GM23248 (cell line): Measurements from ENCODE around the gene SMIM8. TPM values are rescaled to one million over a fixed set of nuclear protein-coding genes. Genes with fewer than 3 reads are reported as not detected.

Experiments
- DNase-seq: peaks from one replicate; pipeline ENCODE4 v3.0.0-alpha.2; 2015
- H2AFZ ChIP-seq: fragments of 200-600 bp; sonication (generic); 2 replicates; pipeline ENCODE4 v1.6.1; 2016; ENCODE audit warnings: antibody characterized with exemption
- H3F3A ChIP-seq: fragments of 200-600 bp; sonication (generic); 2 replicates; pipeline ENCODE4 v1.6.1; 2016; ENCODE audit warnings: mild to moderate bottlenecking, antibody characterized with exemption, mixed run types; ENCODE audit not compliant: insufficient read depth
- H3K27ac ChIP-seq: fragments of 200-600 bp; sonication (generic); 2 replicates; pipeline ENCODE4 v1.5.1; 2016; ENCODE audit warnings: mild to moderate bottlenecking
- H3K27me3 ChIP-seq: fragments of 200-600 bp; sonication (generic); replicated peaks from 2 replicates; pipeline ENCODE4 v1.6.1; 2016; ENCODE audit warnings: mild to moderate bottlenecking; ENCODE audit not compliant: insufficient read depth
- H3K36me3 ChIP-seq: fragments of 200-600 bp; sonication (generic); 2 replicates; pipeline ENCODE4 v1.6.1; 2016; ENCODE audit warnings: low read depth, mild to moderate bottlenecking
- H3K4me1 ChIP-seq: fragments of 200-600 bp; sonication (generic); 2 replicates; pipeline ENCODE4 v1.6.1; 2016; ENCODE audit warnings: mild to moderate bottlenecking; ENCODE audit not compliant: insufficient read depth
- H3K4me2 ChIP-seq: fragments of 200-600 bp; sonication (generic); one replicate; pipeline ENCODE4 v1.6.1; 2016; ENCODE audit warnings: mild to moderate bottlenecking; ENCODE audit not compliant: unreplicated experiment
- H3K4me3 ChIP-seq: fragments of 200-600 bp; sonication (generic); 2 replicates; pipeline ENCODE4 v1.5.1; 2016; ENCODE audit warnings: mild to moderate bottlenecking
- H3K79me2 ChIP-seq: fragments of 200-600 bp; sonication (generic); 2 replicates; pipeline ENCODE4 v1.6.1; 2016; ENCODE audit warnings: mild to moderate bottlenecking; ENCODE audit not compliant: insufficient read depth
- H3K9ac ChIP-seq: fragments of 200-600 bp; sonication (generic); 2 replicates; pipeline ENCODE4 v1.6.1; 2016; ENCODE audit warnings: mild to moderate bottlenecking
- H3K9me2 ChIP-seq: fragments of 200-600 bp; sonication (generic); 2 replicates; pipeline ENCODE4 v1.6.1; 2016; ENCODE audit warnings: mixed run types, mild to moderate bottlenecking, moderate library complexity; ENCODE audit not compliant: insufficient read depth
- H3K9me3 ChIP-seq: fragments of 200-600 bp; sonication (generic); one replicate; pipeline ENCODE4 v1.6.1; 2017; ENCODE audit warnings: low read depth
- H4K20me1 ChIP-seq: fragments of 200-600 bp; sonication (generic); 2 replicates; pipeline ENCODE4 v1.6.0; 2016; ENCODE audit not compliant: insufficient read depth
- EZH2 ChIP-seq: fragments of 200-600 bp; sonication (generic); IDR thresholded peaks from 2 replicates; pipeline ENCODE4 v1.6.1; 2018; ENCODE audit warnings: antibody characterized with exemption, mild to moderate bottlenecking; ENCODE audit not compliant: insufficient read depth, poor library complexity, severe bottlenecking
- EZH2phosphoT487 ChIP-seq: fragments of 200-600 bp; sonication (generic); IDR thresholded peaks from 2 replicates; pipeline ENCODE4 v1.6.1; 2018; ENCODE audit warnings: antibody characterized with exemption, moderate library complexity, mild to moderate bottlenecking, low read depth; ENCODE audit not compliant: insufficient read depth
- WGBS, 2 experiments: methylation state at CpG; one replicate each; pipeline ENCODE4 v1.1.6; 2015 to 2017; ENCODE audit warnings: low lambda C conversion rate in 2 of 2, low coverage in 1 of 2; ENCODE audit errors: missing lambda C conversion rate in 2 of 2; 5-methylcytosine and 5-hydroxymethylcytosine counted together
- in situ Hi-C: fragments of 300-500 bp; cut with MboI; formaldehyde crosslinking; loops from 2 replicates; pipeline ENCODE4 v1.15.0; 2020
- polyA plus RNA-seq: library from polyadenylated mRNA; unstranded; fragments of >200 nt; fragmentation: Nextera tagmentation; extraction: Ambion mirVana; gene quantifications from 2 replicates; pipeline ENCODE4 v1.2.1, GENCODE V29; 2016
- total RNA-seq: library from RNA; depleted of rRNA; stranded (reverse); fragments of >200 nt; shearing (Covaris generic); gene quantifications from 2 replicates; pipeline ENCODE4 v1.2.3, GENCODE V29; 2014

Gene SMIM8
- total and polyA plus RNA-seq, 2 experiments from 2014 or later, result 2.4 to 8.7 TPM

GRCh38 chr6:87344731-87345130 lies 22.3 kb downstream of the SMIM8 start, which contains the start of gene C6orf163:
Gene C6orf163 (plus strand): TSS chr6:87344813. CDS start chr6:87345100, 287 bp downstream.
- in situ Hi-C loops, result no loop called here
- Histone ChIP-seq H3K9me3 (no peaks in the 10 kb centered on the region), H3K4me2 (no peak within 1 kb of the TSS), H3K27me3 (no peaks in the 10 kb centered on the region), H3K9ac (no peak within 1 kb of the TSS), H3K27ac (no peak within 1 kb of the TSS), H2AFZ (no peak within 1 kb of the TSS), H3K4me1 (peaks cover 2% of the 10 kb centered on the region; the same call in 1 of the 2 replicates), H3K36me3 (no peaks in the 10 kb centered on the region), H3F3A (peaks cover 5% of the 10 kb centered on the region), H3K79me2 (no peaks in the 10 kb centered on the region), H3K4me3 (no peak within 1 kb of the TSS), H4K20me1 (0 out of 2 replicates have a peak, but pooled peaks cover under 1% of the 10 kb centered on the region), H3K9me2 (no peaks in the 10 kb centered on the region)
- TF ChIP-seq EZH2 (no peak), EZH2phosphoT487 (no peak)
- 58 to 65% methylated on average over 2 of the region's 2 CpGs for WGBS, 2 experiments
- DNase-seq, result no peak

- Histone ChIP-seq H3K36me3 (no peaks in the 10 kb centered on the region), H3K27ac (no peak overlapping the region), H3K4me1 (peaks cover 12% of the 10 kb centered on the region), H3F3A (peaks cover 13% of the 10 kb centered on the region), H3K79me2 (no peaks in the 10 kb centered on the region), H3K9ac (no peak overlapping the region), H4K20me1 (0 out of 2 replicates have a peak, but pooled peaks cover 3% of the 10 kb centered on the region), H3K9me2 (no peaks in the 10 kb centered on the region), H2AFZ (no peak overlapping the region), H3K9me3 (no peaks in the 10 kb centered on the region), H3K4me2 (no peak overlapping the region), H3K27me3 (no peaks in the 10 kb centered on the region), H3K4me3 (no peak overlapping the region)
- WGBS, 2 experiments, result 93 to 95% methylated on average over 3 of the region's 3 CpGs
- in situ Hi-C loops, result no loop called here
- no peak for DNase-seq
- TF ChIP-seq EZH2phosphoT487 (no peak), EZH2 (no peak)
These were observed 24.3 kb downstream of the SMIM8 start for GRCh38 chr6:87346700-87347099.

GRCh38 chr6:87349896-87350295 lies 27.5 kb downstream of the SMIM8 start:
- Histone ChIP-seq H3K9ac (no peak overlapping the region), H2AFZ (no peak overlapping the region), H3K4me2 (no peak overlapping the region), H3K27me3 (no peaks in the 10 kb centered on the region), H3K27ac (no peak overlapping the region), H3K79me2 (no peaks in the 10 kb centered on the region), H3K4me3 (no peak overlapping the region), H4K20me1 (0 out of 2 replicates have a peak, but pooled peaks cover 3% of the 10 kb centered on the region), H3K36me3 (no peaks in the 10 kb centered on the region), H3K9me2 (no peaks in the 10 kb centered on the region), H3F3A (peaks cover 13% of the 10 kb centered on the region), H3K4me1 (peaks cover 12% of the 10 kb centered on the region), H3K9me3 (no peaks in the 10 kb centered on the region)
- no peak for DNase-seq
- 98 to 100% methylated on average over 2 of the region's 2 CpGs for WGBS, 2 experiments
- in situ Hi-C loops, result no loop called here
- no peak for TF ChIP-seq EZH2
- no peak for TF ChIP-seq EZH2phosphoT487

GRCh38 chr6:87350516-87350915 lies 28.1 kb downstream of the SMIM8 start:
- no peak overlapping the region for H3K9ac ChIP-seq
- in situ Hi-C loops, result no loop called here
- H3K9me2 ChIP-seq, result no peaks in the 10 kb centered on the region
- no peak overlapping the region for H3K27ac ChIP-seq
- no peaks in the 10 kb centered on the region for H3K36me3 ChIP-seq
- peaks cover 13% of the 10 kb centered on the region for H3F3A ChIP-seq
- no peaks in the 10 kb centered on the region for H3K79me2 ChIP-seq
- DNase-seq, result peak; percentile 79
- no peak overlapping the region for H3K4me2 ChIP-seq
- no peak for TF ChIP-seq EZH2
- no peak for TF ChIP-seq EZH2phosphoT487
- 0 out of 2 replicates have a peak, but pooled peaks cover 3% of the 10 kb centered on the region for H4K20me1 ChIP-seq
- H3K9me3 ChIP-seq, result no peaks in the 10 kb centered on the region
- H3K27me3 ChIP-seq, result no peaks in the 10 kb centered on the region
- H2AFZ ChIP-seq, result no peak overlapping the region
- no peak overlapping the region for H3K4me3 ChIP-seq
- H3K4me1 ChIP-seq, result peaks cover 12% of the 10 kb centered on the region

GRCh38 chr6:87351583-87351982 lies 29.2 kb downstream of the SMIM8 start:
- Histone ChIP-seq H3K4me3 (no peak overlapping the region), H3K27ac (no peak overlapping the region), H3K27me3 (no peaks in the 10 kb centered on the region), H2AFZ (no peak overlapping the region), H3K9me2 (no peaks in the 10 kb centered on the region), H4K20me1 (0 out of 2 replicates have a peak, but pooled peaks cover 3% of the 10 kb centered on the region), H3K36me3 (no peaks in the 10 kb centered on the region), H3K4me2 (no peak overlapping the region), H3K4me1 (peaks cover 12% of the 10 kb centered on the region), H3K9me3 (no peaks in the 10 kb centered on the region), H3K79me2 (no peaks in the 10 kb centered on the region), H3K9ac (no peak overlapping the region), H3F3A (peaks cover 13% of the 10 kb centered on the region)
- DNase-seq, result no peak
- WGBS, 2 experiments, result 75 to 88% methylated on average over 1 of the region's 1 CpG
- in situ Hi-C loops, result no loop called here
- TF ChIP-seq EZH2phosphoT487 (no peak), EZH2 (no peak)
